DMS79 (cell line): ENCODE measurements around the gene BLOC1S4.

Experiments used
- DNase-seq: peaks from one replicate; lab custom pipeline; 2025; lab: John Stamatoyannopoulos, UW

The BLOC1S4 gene

GRCh38 chr4:6692379-6692778, 23.6 kb upstream of the BLOC1S4 start:
- no peak for DNase-seq

- DNase-seq: no peak
Observed at GRCh38 chr4:6692806-6693205, 23.2 kb upstream of the BLOC1S4 start.

GRCh38 chr4:6693231-6694176, 22.5 kb upstream of the BLOC1S4 start, which contains the start of gene S100P:
Gene S100P (plus strand): TSS chr4:6693878. CDS start chr4:6693933, 55 bp downstream.
- DNase-seq: no peak

- no peak for DNase-seq
Observed at GRCh38 chr4:6694177-6694901, 21.6 kb upstream of the BLOC1S4 start.

- no peak for DNase-seq
Observed at GRCh38 chr4:6695660-6696610, 20.0 kb upstream of the BLOC1S4 start.

GRCh38 chr4:6696611-6697010, 19.4 kb upstream of the BLOC1S4 start:
- DNase-seq: no peak

GRCh38 chr4:6697131-6697530, 18.8 kb upstream of the BLOC1S4 start:
- no peak for DNase-seq

GRCh38 chr4:6699388-6699787, 16.6 kb upstream of the BLOC1S4 start:
- DNase-seq: no peak

GRCh38 chr4:6699903-6700302, 16.1 kb upstream of the BLOC1S4 start:
- no peak for DNase-seq

GRCh38 chr4:6701371-6701770, 14.6 kb upstream of the BLOC1S4 start:
- no peak for DNase-seq

GRCh38 chr4:6702761-6703160, 13.2 kb upstream of the BLOC1S4 start:
- DNase-seq: no peak

GRCh38 chr4:6703786-6704185, 12.2 kb upstream of the BLOC1S4 start:
- DNase-seq: no peak

- DNase-seq: no peak
Observed at GRCh38 chr4:6705646-6706045, 10.3 kb upstream of the BLOC1S4 start.

- DNase-seq: no peak
Observed at GRCh38 chr4:6706173-6706572, 9.8 kb upstream of the BLOC1S4 start.

- peak; percentile 68 for DNase-seq
Observed at GRCh38 chr4:6709230-6710114, 6.5 kb upstream of the BLOC1S4 start, which contains the start of gene MRFAP1L1. Gene MRFAP1L1 (minus strand): TSS chr4:6709865. CDS start chr4:6709629, 236 bp downstream.

GRCh38 chr4:6710282-6710681, 5.7 kb upstream of the BLOC1S4 start:
- DNase-seq: no peak

- DNase-seq: no peak
Observed at GRCh38 chr4:6710996-6711395, 5.0 kb upstream of the BLOC1S4 start.

- no peak for DNase-seq
Observed at GRCh38 chr4:6714954-6715353, 1.0 kb upstream of the BLOC1S4 start.

GRCh38 chr4:6715704-6716017, 313 bp upstream of the BLOC1S4 start:
- no peak for DNase-seq

- no peak for DNase-seq
Observed at GRCh38 chr4:6716958-6717655, 1.1 kb downstream of the BLOC1S4 start.
